Measurements from ENCODE around the gene SLC11A1.

SLC11A1 gene

DNA sequence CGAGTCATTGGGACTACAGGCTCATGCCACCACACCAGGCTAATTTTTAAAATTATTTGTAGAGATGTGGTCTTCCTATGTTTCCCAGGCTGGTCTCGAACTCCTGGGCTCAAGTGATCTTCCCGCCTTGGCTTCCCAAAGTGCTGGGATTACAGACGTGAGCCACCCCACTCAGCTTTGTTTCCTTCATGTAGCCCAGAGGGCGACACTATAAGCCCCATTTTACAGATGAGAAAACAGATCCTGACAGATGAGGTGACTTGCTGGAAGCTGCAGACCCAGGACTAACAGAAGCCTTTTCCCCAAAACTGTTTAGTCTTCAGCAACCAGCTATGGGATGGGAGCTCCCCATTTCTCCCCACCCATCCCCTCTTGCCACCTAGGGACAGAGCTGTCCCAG, 10.4 kb downstream of the SLC11A1 start:
- in situ Hi-C loops (cut with MboI; ENCODE audit: low pct_unique_long_range_greater_than_20kb, low sequenced_read_pairs, unreplicated experiment) = no loop called here
- TF ChIP-seq, protein P1, sequence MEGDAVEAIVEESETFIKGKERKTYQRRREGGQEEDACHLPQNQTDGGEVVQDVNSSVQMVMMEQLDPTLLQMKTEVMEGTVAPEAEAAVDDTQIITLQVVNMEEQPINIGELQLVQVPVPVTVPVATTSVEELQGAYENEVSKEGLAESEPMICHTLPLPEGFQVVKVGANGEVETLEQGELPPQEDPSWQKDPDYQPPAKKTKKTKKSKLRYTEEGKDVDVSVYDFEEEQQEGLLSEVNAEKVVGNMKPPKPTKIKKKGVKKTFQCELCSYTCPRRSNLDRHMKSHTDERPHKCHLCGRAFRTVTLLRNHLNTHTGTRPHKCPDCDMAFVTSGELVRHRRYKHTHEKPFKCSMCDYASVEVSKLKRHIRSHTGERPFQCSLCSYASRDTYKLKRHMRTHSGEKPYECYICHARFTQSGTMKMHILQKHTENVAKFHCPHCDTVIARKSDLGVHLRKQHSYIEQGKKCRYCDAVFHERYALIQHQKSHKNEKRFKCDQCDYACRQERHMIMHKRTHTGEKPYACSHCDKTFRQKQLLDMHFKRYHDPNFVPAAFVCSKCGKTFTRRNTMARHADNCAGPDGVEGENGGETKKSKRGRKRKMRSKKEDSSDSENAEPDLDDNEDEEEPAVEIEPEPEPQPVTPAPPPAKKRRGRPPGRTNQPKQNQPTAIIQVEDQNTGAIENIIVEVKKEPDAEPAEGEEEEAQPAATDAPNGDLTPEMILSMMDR (IDR thresholded peaks at IDR 0.05; ENCODE audit: extremely low read depth, insufficient read depth, missing control alignments) = no peak

DNA sequence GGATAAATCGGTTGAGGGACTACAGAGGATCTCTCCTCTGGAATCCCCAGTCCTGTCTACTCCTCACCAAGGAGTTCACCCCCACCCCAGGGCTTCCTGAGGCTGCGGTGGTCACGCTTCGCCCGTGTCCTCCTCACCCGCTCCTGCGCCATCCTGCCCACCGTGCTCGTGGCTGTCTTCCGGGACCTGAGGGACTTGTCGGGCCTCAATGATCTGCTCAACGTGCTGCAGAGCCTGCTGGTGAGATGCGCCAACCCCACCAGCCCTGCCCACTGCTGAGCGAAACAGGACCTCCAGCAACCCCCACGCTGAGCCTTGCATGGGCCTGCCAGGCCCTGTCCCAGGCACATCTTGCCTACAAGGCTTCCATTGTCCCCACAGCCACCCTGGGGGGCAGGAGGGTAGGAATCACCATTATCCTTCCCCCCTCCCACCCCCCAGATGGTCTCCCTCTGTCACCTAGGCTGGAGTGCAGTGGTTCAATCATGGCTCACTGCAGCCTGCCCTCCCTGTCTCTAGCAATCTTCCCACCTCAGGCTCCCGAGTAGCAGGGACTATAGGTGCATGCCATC, 10.9 kb downstream of the SLC11A1 start:
- in situ Hi-C loops (cut with MboI; ENCODE audit: low pct_unique_long_range_greater_than_20kb, low sequenced_read_pairs, unreplicated experiment) = no loop called here
- TF ChIP-seq, protein P1 (IDR thresholded peaks at IDR 0.05; ENCODE audit: extremely low read depth, insufficient read depth, missing control alignments) = no peak
- DNase-seq (ENCODE audit: low spot score) = no peak

More for the DNA sequence above, 10.4 kb downstream of the SLC11A1 start:
- DNase-seq (ENCODE audit: low spot score) = no peak

DNA sequence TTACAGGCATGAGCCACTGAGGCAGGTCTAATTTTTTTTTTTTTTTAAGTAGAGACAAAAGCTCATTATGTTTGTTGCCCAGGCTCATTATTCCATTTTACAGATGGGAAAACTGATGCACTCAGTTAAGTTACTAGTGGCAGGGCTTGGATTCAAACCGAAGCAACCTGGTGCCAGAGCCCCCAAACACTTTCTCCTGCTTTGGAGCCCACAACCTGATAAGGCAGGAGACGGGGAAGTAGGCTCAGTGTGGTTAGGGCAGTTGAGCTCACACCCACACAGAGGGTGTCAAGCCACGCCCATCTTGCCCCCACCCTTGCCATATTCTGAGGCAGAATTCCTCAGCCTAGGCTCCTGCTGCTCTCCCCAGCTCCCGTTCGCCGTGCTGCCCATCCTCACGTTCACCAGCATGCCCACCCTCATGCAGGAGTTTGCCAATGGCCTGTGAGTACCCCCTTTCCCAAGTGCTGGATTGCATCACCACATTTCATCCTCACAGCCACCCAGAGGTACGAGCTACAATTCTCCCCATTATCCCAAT, 11.7 kb downstream of the SLC11A1 start:
- DNase-seq (ENCODE audit: low spot score) = no peak
- in situ Hi-C loops (cut with MboI; ENCODE audit: low pct_unique_long_range_greater_than_20kb, low sequenced_read_pairs, unreplicated experiment) = no loop called here

DNA sequence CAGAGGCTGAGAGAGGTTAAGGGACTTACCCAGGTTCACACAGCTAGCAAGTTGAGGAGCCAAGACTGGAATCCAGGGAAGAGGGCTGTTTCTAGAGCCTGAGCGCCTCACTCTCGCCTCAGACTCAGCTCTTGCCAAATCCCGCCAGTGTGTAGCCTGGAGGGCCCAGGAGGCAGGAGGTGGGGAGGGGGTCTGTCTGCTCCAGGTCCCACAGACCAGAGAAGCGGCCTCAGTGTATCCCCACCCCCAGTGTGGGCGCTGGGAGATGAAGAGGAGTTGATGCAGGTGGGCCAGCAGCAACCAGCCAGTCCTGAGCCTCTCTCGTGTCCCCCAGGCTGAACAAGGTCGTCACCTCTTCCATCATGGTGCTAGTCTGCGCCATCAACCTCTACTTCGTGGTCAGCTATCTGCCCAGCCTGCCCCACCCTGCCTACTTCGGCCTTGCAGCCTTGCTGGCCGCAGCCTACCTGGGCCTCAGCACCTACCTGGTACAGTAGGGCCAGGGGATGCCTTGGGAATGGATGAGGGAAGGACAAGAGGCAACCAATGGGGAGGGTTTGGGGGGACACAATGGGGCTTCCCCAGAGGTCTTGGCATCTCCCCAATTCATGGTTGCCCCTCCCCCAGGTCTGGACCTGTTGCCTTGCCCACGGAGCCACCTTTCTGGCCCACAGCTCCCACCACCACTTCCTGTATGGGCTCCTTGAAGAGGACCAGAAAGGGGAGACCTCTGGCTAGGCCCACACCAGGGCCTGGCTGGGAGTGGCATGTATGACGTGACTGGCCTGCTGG, 12.4 kb downstream of the SLC11A1 start:
- TF ChIP-seq, protein P1 (IDR thresholded peaks at IDR 0.05; ENCODE audit: extremely low read depth, insufficient read depth, missing control alignments) = no peak
- no peak for DNase-seq (ENCODE audit: low spot score)
- in situ Hi-C loops (cut with MboI; ENCODE audit: low pct_unique_long_range_greater_than_20kb, low sequenced_read_pairs, unreplicated experiment) = no loop called here

More for the DNA sequence above, 11.7 kb downstream of the SLC11A1 start:
- TF ChIP-seq, protein P1 (IDR thresholded peaks at IDR 0.05; ENCODE audit: extremely low read depth, insufficient read depth, missing control alignments) = no peak

DNA sequence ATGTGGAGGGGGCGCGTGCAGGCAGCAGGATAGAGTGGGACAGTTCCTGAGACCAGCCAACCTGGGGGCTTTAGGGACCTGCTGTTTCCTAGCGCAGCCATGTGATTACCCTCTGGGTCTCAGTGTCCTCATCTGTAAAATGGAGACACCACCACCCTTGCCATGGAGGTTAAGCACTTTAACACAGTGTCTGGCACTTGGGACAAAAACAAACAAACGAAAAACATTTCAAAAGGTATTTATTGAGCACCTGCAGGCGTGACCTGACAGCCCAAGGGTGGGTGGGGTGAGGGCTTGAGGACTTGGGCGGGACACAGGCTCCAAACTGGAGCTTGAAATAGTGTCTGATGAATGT, 13.0 kb downstream of the SLC11A1 start:
- TF ChIP-seq, protein P1 (IDR thresholded peaks at IDR 0.05; ENCODE audit: extremely low read depth, insufficient read depth, missing control alignments) = no peak
- in situ Hi-C loops (cut with MboI; ENCODE audit: low pct_unique_long_range_greater_than_20kb, low sequenced_read_pairs, unreplicated experiment) = no loop called here
- DNase-seq (ENCODE audit: low spot score) = no peak

DNA sequence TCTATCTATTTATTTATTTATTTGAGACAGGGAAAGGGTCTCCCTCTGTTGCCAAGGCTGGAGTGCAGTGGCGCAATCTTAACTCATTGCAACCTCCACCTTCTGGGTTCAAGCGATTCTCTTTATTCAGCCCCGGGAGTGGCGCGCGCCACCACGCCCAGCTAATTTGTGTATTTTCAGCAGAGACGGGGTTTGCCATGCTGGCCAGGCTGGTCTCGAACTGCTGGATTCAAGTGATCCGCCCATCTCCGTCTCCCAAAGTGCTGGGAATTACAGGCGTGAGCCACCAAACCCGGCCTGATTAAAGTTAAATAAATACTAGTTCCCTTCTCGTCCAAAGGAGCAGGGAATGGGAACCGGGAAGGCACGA, 13.4 kb downstream of the SLC11A1 start:
- in situ Hi-C loops (cut with MboI; ENCODE audit: low pct_unique_long_range_greater_than_20kb, low sequenced_read_pairs, unreplicated experiment) = no loop called here
- no peak for DNase-seq (ENCODE audit: low spot score)
- TF ChIP-seq, protein P1 (IDR thresholded peaks at IDR 0.05; ENCODE audit: extremely low read depth, insufficient read depth, missing control alignments) = no peak

All from GM13977 (cell line).